IMR-90 (cell line): ENCODE measurements around the gene HDDC3. TPM values are rescaled to one million over a fixed set of nuclear protein-coding genes. Genes with fewer than 3 reads are reported as not detected.
A peak's percentile ranks its signal among the peaks of the same experiment; 100 is the strongest.

Experiments used
- ATAC-seq: fragments of 200-7000 bp; cut with Tn5 transposase; 2 replicates; pipeline ENCODE4 v1.9.1; 2020; ENCODE audit warnings: low read depth, mild to moderate bottlenecking, moderate library complexity
- BruUV-seq: library from RNA; stranded (reverse); fragments of 400-500 nt; replicated peaks from 2 replicates; lab custom pipeline; 2021; lab: Mats Ljungman, UMichigan
- CTCF ChIA-PET: fragments of 300-600 bp; formaldehyde crosslinking; extraction: SDS; loops from one replicate; lab custom pipeline; 2021; ENCODE audit warnings: antibody characterized with exemption; lab: Yijun Ruan, JAX
- POLR2A ChIA-PET: fragments of 300-600 bp; sonication (Branson Sonifier 250); formaldehyde crosslinking; loops from one replicate; lab custom pipeline; 2022; ENCODE audit warnings: antibody characterized with exemption; ENCODE audit not compliant: unreplicated experiment; lab: Charles Lee
- DNase-seq: peaks from one replicate; pipeline ENCODE4 v3.0.0; 2013
- H2AFZ ChIP-seq: replicated peaks from 2 replicates; pipeline ENCODE3; 2013; ENCODE audit warnings: low read length, mild to moderate bottlenecking; ENCODE audit not compliant: poor library complexity
- H2AK5ac ChIP-seq: 2 replicates; pipeline ENCODE4 v1.6.1; 2013; ENCODE audit warnings: low read depth, low read length, inconsistent platforms
- H2AK9ac ChIP-seq: replicated peaks from 2 replicates; pipeline ENCODE3; 2013; ENCODE audit warnings: mild to moderate bottlenecking, low read depth, low read length, moderate library complexity; ENCODE audit not compliant: poor library complexity
- H2BK120ac ChIP-seq: 2 replicates; pipeline ENCODE4 v1.6.1; 2013; ENCODE audit warnings: low read depth, low read length, inconsistent platforms
- H2BK15ac ChIP-seq: 3 replicates; pipeline ENCODE4 v1.6.1; 2013; ENCODE audit warnings: low read depth, low read length, inconsistent platforms
- H2BK20ac ChIP-seq: 2 replicates; pipeline ENCODE4 v1.6.1; 2013; ENCODE audit warnings: low read depth, mild to moderate bottlenecking, inconsistent platforms, low read length, moderate library complexity
- H2BK5ac ChIP-seq: 2 replicates; pipeline ENCODE4 v1.6.1; 2013; ENCODE audit warnings: mild to moderate bottlenecking, low read depth, low read length, inconsistent platforms; ENCODE audit not compliant: poor library complexity, severe bottlenecking
- H3K14ac ChIP-seq: replicated peaks from 2 replicates; pipeline ENCODE4 v1.6.1; 2013; ENCODE audit warnings: low read depth, low read length, inconsistent platforms
- H3K18ac ChIP-seq: 2 replicates; pipeline ENCODE4 v1.6.1; 2013; ENCODE audit warnings: low read depth, low read length, control low read depth
- H3K23ac ChIP-seq: 2 replicates; pipeline ENCODE4 v1.6.1; 2013; ENCODE audit warnings: low read depth, low read length, inconsistent platforms
- H3K27ac ChIP-seq: 2 replicates; pipeline ENCODE4 v1.5.1; 2013; ENCODE audit warnings: mild to moderate bottlenecking, control low read depth, low read length; ENCODE audit not compliant: insufficient read depth
- H3K27me3 ChIP-seq: 2 replicates; pipeline ENCODE4 v1.6.1; 2013; ENCODE audit warnings: low read length; ENCODE audit not compliant: control insufficient read depth, insufficient read depth
- H3K36me3 ChIP-seq: 2 replicates; pipeline ENCODE4 v1.6.1; 2013; ENCODE audit warnings: low read length, mixed read lengths; ENCODE audit not compliant: control insufficient read depth, insufficient read depth
- H3K4ac ChIP-seq: 2 replicates; pipeline ENCODE4 v1.6.1; 2013; ENCODE audit warnings: low read depth, low read length, inconsistent platforms
- H3K4me1 ChIP-seq: 2 replicates; pipeline ENCODE4 v1.6.1; 2013; ENCODE audit warnings: low read length, mixed read lengths; ENCODE audit not compliant: control insufficient read depth, insufficient read depth
- H3K4me2 ChIP-seq: 2 replicates; pipeline ENCODE4 v1.6.1; 2013; ENCODE audit warnings: low read depth, mild to moderate bottlenecking, control low read depth, low read length, moderate library complexity
- H3K4me3 ChIP-seq: 2 replicates; pipeline ENCODE4 v1.5.1; 2013; ENCODE audit warnings: low read depth, mild to moderate bottlenecking, control low read depth, low read length, moderate library complexity; ENCODE audit not compliant: insufficient read depth
- H3K56ac ChIP-seq: 2 replicates; pipeline ENCODE4 v1.6.1; 2013; ENCODE audit warnings: low read length, inconsistent platforms; ENCODE audit not compliant: insufficient read depth; ENCODE audit errors: extremely low read depth
- H3K79me1 ChIP-seq, 2 experiments: 2 replicates each; pipeline ENCODE4 v1.6.1; 2013; ENCODE audit warnings: low read length in 2 of 2, inconsistent platforms in 1 of 2, low read depth in 1 of 2
- H3K9ac ChIP-seq: 2 replicates; pipeline ENCODE4 v1.6.1; 2013; ENCODE audit warnings: low read depth, low read length, control low read depth
- H3K9me1 ChIP-seq: 2 replicates; pipeline ENCODE4 v1.6.1; 2013; ENCODE audit warnings: low read length, inconsistent platforms; ENCODE audit not compliant: insufficient read depth
- H3K9me3 ChIP-seq: 2 replicates; pipeline ENCODE4 v1.6.1; 2013; ENCODE audit warnings: low read length; ENCODE audit not compliant: control insufficient read depth, insufficient read depth
- H4K20me1 ChIP-seq: 2 replicates; pipeline ENCODE4 v1.6.1; 2013; ENCODE audit warnings: low read length, inconsistent platforms; ENCODE audit not compliant: insufficient read depth
- H4K5ac ChIP-seq: 2 replicates; pipeline ENCODE4 v1.6.1; 2013; ENCODE audit warnings: mild to moderate bottlenecking, low read depth, low read length, control low read depth
- H4K8ac ChIP-seq, 2 experiments: 2 replicates each; pipeline ENCODE4 v1.6.1; 2013; ENCODE audit warnings: low read depth in 2 of 2, low read length in 2 of 2, control low read depth in 1 of 2, inconsistent platforms in 1 of 2
- H4K91ac ChIP-seq: 2 replicates; pipeline ENCODE4 v1.6.1; 2013; ENCODE audit warnings: low read depth, low read length, inconsistent platforms; ENCODE audit not compliant: insufficient read depth
- BHLHE40 ChIP-seq: fragments of 150-350 bp; IDR thresholded peaks from 2 replicates; pipeline ENCODE4 v1.6.1; 2016; ENCODE audit warnings: mild to moderate bottlenecking, low read depth, low read length
- CEBPB ChIP-seq: IDR thresholded peaks from 2 replicates; pipeline ENCODE4 v1.6.1; 2012; ENCODE audit warnings: low read depth, low read length, improper control_type of control experiment
- FOS ChIP-seq: fragments of 150-350 bp; IDR thresholded peaks from 2 replicates; pipeline ENCODE4 v1.6.1; 2016; ENCODE audit warnings: low read depth, low read length
- MAFK ChIP-seq: IDR thresholded peaks from 2 replicates; pipeline ENCODE4 v1.6.1; 2012; ENCODE audit warnings: low read depth, low read length, improper control_type of control experiment
- MAZ ChIP-seq: IDR thresholded peaks from 2 replicates; pipeline ENCODE4 v1.6.1; 2012; ENCODE audit warnings: low read depth, mild to moderate bottlenecking, low read length, improper control_type of control experiment, moderate library complexity, borderline replicate concordance
- MXI1 ChIP-seq: IDR thresholded peaks from 2 replicates; pipeline ENCODE4 v1.6.1; 2012; ENCODE audit warnings: low read depth, mild to moderate bottlenecking, low read length, moderate library complexity, borderline replicate concordance
- NFE2L2 ChIP-seq: fragments of 150-350 bp; IDR thresholded peaks from 2 replicates; pipeline ENCODE4 v1.6.1; 2016; ENCODE audit warnings: low read depth, mild to moderate bottlenecking, low read length
- POLR2A ChIP-seq: IDR thresholded peaks from 2 replicates; pipeline ENCODE4 v1.6.1; 2012; ENCODE audit warnings: mild to moderate bottlenecking, low read depth, low read length
- RAD21 ChIP-seq: IDR thresholded peaks from 2 replicates; pipeline ENCODE4 v1.6.1; 2012; ENCODE audit warnings: low read length, improper control_type of control experiment
- RCOR1 ChIP-seq: IDR thresholded peaks from 2 replicates; pipeline ENCODE4 v1.6.1; 2012; ENCODE audit warnings: mild to moderate bottlenecking, low read length, improper control_type of control experiment; ENCODE audit not compliant: insufficient replicate concordance
- SMC3 ChIP-seq: fragments of 150-350 bp; IDR thresholded peaks from 2 replicates; pipeline ENCODE4 v1.6.1; 2016; ENCODE audit warnings: low read depth, mild to moderate bottlenecking, antibody characterized with exemption, low read length, moderate library complexity
- WGBS, 2 experiments: methylation state at CpG; one replicate each; pipeline versions ENCODE4 v1.1.5 to v1.1.7; 2013; ENCODE audit warnings: missing lambda C conversion rate in 2 of 2; ENCODE audit not compliant: insufficient read length in 1 of 2; ENCODE audit errors: extremely low coverage in 2 of 2; 5-methylcytosine and 5-hydroxymethylcytosine counted together
- dilution Hi-C: fragments of 300-500 bp; cut with HindIII; formaldehyde crosslinking; loops from one replicate; pipeline ENCODE4 v1.14.3; 2018; ENCODE audit warnings: low sequenced_read_pairs; ENCODE audit not compliant: unreplicated experiment
- in situ Hi-C: fragments of 300-500 bp; cut with MboI; formaldehyde crosslinking; loops from 3 replicates; pipeline ENCODE4 v1.14.3; 2019; ENCODE audit warnings: low sequenced_read_pairs, inconsistent platforms, mixed read lengths
- intact Hi-C: fragments of 100-400 bp; cut with micrococcal nuclease; formaldehyde crosslinking; loops from 2 replicates; pipeline ENCODE4 v1.10.0; 2022
- polyA plus RNA-seq, 3 experiments: library from polyadenylated mRNA; depleted of rRNA; stranded (reverse); fragments of >200 nt; gene quantifications; 2 replicates each; pipeline ENCODE4 v1.2.3, GENCODE V29; 2012; ENCODE audit warnings: low replicate concordance in 1 of 3
- total RNA-seq: library from RNA; depleted of rRNA; stranded (reverse); fragments of >200 nt; gene quantifications from 2 replicates; pipeline ENCODE4 v1.2.3, GENCODE V29; 2012
- TF ChIP-seq, protein P1 (sequence below): conservative IDR thresholded peaks from 2 replicates; pipeline ENCODE4 v1.5.1; 2012; ENCODE audit warnings: mild to moderate bottlenecking, low read depth, low read length, improper control_type of control experiment
- TF ChIP-seq, protein P2 (sequence below): fragments of 150-350 bp; IDR thresholded peaks from 2 replicates; pipeline ENCODE4 v1.6.1; 2017; ENCODE audit warnings: mild to moderate bottlenecking, antibody characterized with exemption, low read length, low read depth

HDDC3 gene
- total and polyA plus RNA-seq, 2 of the 4 experiments (the other 2 are of a cell fraction) = 7.9 to 10.7 TPM

DNA sequence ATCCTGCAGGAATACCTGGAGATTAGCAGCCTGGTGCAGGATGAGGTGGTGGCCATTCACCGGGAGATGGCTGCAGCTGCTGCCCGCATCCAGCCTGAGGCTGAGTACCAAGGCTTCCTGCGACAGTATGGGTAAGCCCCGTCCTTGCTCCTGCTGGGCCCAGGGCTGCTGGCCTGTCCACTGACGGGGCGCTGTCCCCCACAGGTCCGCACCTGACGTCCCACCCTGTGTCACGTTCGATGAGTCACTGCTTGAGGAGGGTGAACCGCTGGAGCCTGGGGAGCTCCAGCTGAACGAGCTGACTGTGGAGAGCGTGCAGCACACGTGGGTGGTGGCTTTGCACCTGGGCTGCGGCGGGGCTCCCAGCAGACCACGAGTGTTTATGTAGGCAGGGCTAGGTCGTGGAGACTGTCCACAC lies 43.0 kb downstream of the HDDC3 start (continued):
- TF ChIP-seq MAFK (no peak), SMC3 (no peak), FOS (no peak), RCOR1 (no peak), POLR2A (no peak), BHLHE40 (no peak)

DNA sequence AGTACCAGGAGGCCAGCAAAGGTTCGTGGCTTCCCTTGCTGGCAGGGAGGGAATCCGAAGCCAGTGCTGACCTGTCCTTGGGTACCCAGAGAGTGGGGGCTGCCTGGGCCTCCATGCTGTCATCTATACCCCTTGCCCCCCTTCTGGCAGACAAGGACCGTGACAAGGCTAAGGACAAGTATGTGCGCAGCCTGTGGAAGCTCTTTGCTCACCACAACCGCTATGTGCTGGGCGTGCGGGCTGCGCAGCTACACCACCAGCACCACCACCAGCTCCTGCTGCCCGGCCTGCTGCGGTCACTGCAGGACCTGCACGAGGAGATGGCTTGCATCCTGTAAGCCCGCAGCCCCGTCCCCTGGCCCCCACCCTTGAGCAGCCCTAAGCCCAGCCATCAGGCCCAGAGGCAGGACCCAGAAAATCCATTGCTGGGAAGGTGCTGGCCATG lies 45.3 kb downstream of the HDDC3 start:
- no peak overlapping the region for H3K4me2 ChIP-seq
- H3K56ac ChIP-seq = no peak overlapping the region
- no peak overlapping the region for H3K4ac ChIP-seq
- no peak overlapping the region for H2BK20ac ChIP-seq
- dilution Hi-C loops = no loop called here
- ATAC-seq = no peak
- H2BK120ac ChIP-seq = no peak overlapping the region
- H4K5ac ChIP-seq = no peak overlapping the region
- H3K4me3 ChIP-seq = no peak overlapping the region
- H3K36me3 ChIP-seq = peaks cover 9% of the 10 kb centered on the region; the same call in 1 of the 2 replicates
- no peaks in the 10 kb centered on the region for H3K9me1 ChIP-seq
- no TSS peak for BruUV-seq
- no peak overlapping the region for H3K18ac ChIP-seq
- H2AK9ac ChIP-seq = peak overlapping the region; percentile 69
- intact Hi-C loops = loop anchor here (5.0 kb wide), 3 partner anchors 170 to 395 kb away; partner anchors contain the start of gene BLM
- H2BK5ac ChIP-seq = no peak overlapping the region
- H2BK15ac ChIP-seq = no peak overlapping the region
- POLR2A ChIA-PET = no interaction called here
- no peak for DNase-seq
- H3K27me3 ChIP-seq = no peaks in the 10 kb centered on the region
- TF ChIP-seq CEBPB (no peak), MAZ (no peak), BHLHE40 (no peak), NFE2L2 (no peak), SMC3 (no peak), MXI1 (no peak), MAFK (no peak), RAD21 (no peak)
- TF ChIP-seq, protein P1, sequence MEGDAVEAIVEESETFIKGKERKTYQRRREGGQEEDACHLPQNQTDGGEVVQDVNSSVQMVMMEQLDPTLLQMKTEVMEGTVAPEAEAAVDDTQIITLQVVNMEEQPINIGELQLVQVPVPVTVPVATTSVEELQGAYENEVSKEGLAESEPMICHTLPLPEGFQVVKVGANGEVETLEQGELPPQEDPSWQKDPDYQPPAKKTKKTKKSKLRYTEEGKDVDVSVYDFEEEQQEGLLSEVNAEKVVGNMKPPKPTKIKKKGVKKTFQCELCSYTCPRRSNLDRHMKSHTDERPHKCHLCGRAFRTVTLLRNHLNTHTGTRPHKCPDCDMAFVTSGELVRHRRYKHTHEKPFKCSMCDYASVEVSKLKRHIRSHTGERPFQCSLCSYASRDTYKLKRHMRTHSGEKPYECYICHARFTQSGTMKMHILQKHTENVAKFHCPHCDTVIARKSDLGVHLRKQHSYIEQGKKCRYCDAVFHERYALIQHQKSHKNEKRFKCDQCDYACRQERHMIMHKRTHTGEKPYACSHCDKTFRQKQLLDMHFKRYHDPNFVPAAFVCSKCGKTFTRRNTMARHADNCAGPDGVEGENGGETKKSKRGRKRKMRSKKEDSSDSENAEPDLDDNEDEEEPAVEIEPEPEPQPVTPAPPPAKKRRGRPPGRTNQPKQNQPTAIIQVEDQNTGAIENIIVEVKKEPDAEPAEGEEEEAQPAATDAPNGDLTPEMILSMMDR = no peak
- TF ChIP-seq, protein P2, sequence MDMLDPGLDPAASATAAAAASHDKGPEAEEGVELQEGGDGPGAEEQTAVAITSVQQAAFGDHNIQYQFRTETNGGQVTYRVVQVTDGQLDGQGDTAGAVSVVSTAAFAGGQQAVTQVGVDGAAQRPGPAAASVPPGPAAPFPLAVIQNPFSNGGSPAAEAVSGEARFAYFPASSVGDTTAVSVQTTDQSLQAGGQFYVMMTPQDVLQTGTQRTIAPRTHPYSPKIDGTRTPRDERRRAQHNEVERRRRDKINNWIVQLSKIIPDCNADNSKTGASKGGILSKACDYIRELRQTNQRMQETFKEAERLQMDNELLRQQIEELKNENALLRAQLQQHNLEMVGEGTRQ = no peak
- H3K23ac ChIP-seq = no peak overlapping the region
- WGBS, 2 experiments = 42% methylated on average over 2 of the region's 13 CpGs; no CpG with 5 or more reads in 1 of the 2 experiments
- no peak overlapping the region for H3K14ac ChIP-seq
- CTCF ChIA-PET = interaction anchor here (2.7 kb wide), 1 partner anchor 239 kb away, joined by 13 read pairs; no protein-coding TSS in a partner anchor
- no peak overlapping the region for H3K9ac ChIP-seq
- no peak overlapping the region for H2AK5ac ChIP-seq
- H3K27ac ChIP-seq = no peak overlapping the region
- H3K79me1 ChIP-seq = peaks cover 9 to 16% of the 10 kb centered on the region in 2 experiments; a peak in 3 of 4 replicates
- H3K4me1 ChIP-seq = peaks cover 16% of the 10 kb centered on the region
- in situ Hi-C loops = loop anchor here (5.0 to 25.0 kb wide), 3 partner anchors 245 to 575 kb away; no protein-coding TSS in a partner anchor
- no peak overlapping the region for H4K91ac ChIP-seq
- H2AFZ ChIP-seq = no peak overlapping the region
- no peaks in the 10 kb centered on the region for H3K9me3 ChIP-seq
- H4K20me1 ChIP-seq = no peaks in the 10 kb centered on the region
- no peak overlapping the region for H4K8ac ChIP-seq
